SH-SY5Y (cell line): ENCODE measurements around the gene UBQLN4.

Experiments
- GATA2 ChIP-seq: IDR thresholded peaks from 2 replicates; pipeline ENCODE4 v1.6.1; 2011; ENCODE audit warnings: mild to moderate bottlenecking, low read depth, low read length
- GATA3 ChIP-seq: IDR thresholded peaks from 2 replicates; pipeline ENCODE4 v1.6.1; 2011; ENCODE audit warnings: low read depth, mild to moderate bottlenecking, low read length, moderate library complexity

GRCh38 chr1:156001662-156002171 is 51.9 kb downstream of the UBQLN4 start:
- TF ChIP-seq GATA3 (no peak), GATA2 (no peak)
